Effector memory CD8-positive, alpha-beta T cell (primary cell): ENCODE measurements around the gene MCRIP2.

Experiments used
- ATAC-seq: fragments of 150-1000 bp; cut with Tn5 transposase; replicated peaks from 2 replicates; pipeline ENCODE4 v1.10.0; 2021; ENCODE audit warnings: mild to moderate bottlenecking, moderate library complexity
- DNase-seq, 3 experiments: peaks; one replicate each; pipeline ENCODE4 v3.0.0; 2021
- H3K27ac Mint-ChIP-seq, 2 donors: one replicate each; pipeline ENCODE4 v1.8.0; 2022; ENCODE audit warnings: mild to moderate bottlenecking in 2 of 2, mixed read lengths in 2 of 2, moderate library complexity in 2 of 2
- H3K27me3 Mint-ChIP-seq, 2 donors: one replicate each; pipeline ENCODE4 v1.8.0; 2022; ENCODE audit warnings: mixed read lengths in 2 of 2
- H3K36me3 Mint-ChIP-seq: one replicate; pipeline ENCODE4 v1.8.0; 2022; ENCODE audit warnings: mild to moderate bottlenecking, moderate library complexity, mixed read lengths; ENCODE audit not compliant: insufficient read depth
- H3K4me1 Mint-ChIP-seq, 2 donors: one replicate each; pipeline ENCODE4 v1.8.0; 2022; ENCODE audit warnings: low read depth in 2 of 2, mixed read lengths in 2 of 2
- H3K4me3 Mint-ChIP-seq, 2 donors: one replicate each; pipeline ENCODE4 v1.8.0; 2022; ENCODE audit warnings: mild to moderate bottlenecking in 2 of 2, mixed read lengths in 2 of 2, moderate library complexity in 2 of 2
- H3K9me3 Mint-ChIP-seq, 2 donors: one replicate each; pipeline ENCODE4 v1.8.0; 2022; ENCODE audit warnings: mixed read lengths in 2 of 2

MCRIP2 gene

DNA sequence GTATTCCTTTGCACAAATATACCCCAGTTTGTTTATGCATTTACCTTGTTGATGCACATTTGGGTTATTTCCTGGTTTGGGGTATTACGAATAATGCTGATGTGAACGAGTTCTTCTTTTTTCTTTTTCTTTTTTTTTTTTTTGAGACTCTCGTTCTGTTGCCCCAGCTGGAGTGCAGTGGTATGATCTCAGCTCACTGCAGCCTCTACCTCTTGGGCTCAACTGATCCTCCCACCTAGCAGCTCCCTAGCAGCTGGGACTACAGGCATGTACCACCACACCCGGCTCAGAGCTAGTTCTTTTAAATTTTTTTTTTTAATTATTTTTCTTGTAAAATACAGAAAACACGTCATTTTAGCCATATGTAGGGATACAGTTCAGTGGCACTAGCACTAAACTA is 37.7 kb upstream of the MCRIP2 start:
- Mint-ChIP-seq H3K4me1 (peaks cover 12 to 17% of the 10 kb centered on the region in 2 donors), H3K27me3 (no peaks in the 10 kb centered on the region), H3K36me3 (peaks cover 3% of the 10 kb centered on the region), H3K4me3 (no peak overlapping the region), H3K27ac (peak overlapping the region in 1 of 2 donors; percentile 45), H3K9me3 (no peaks in the 10 kb centered on the region)
- no peak for DNase-seq
- ATAC-seq: no peak

GRCh38 chr16:606656-607307 is 34.8 kb upstream of the MCRIP2 start:
- ATAC-seq (no peak), DNase-seq (no peak)
- H3K9me3 Mint-ChIP-seq: no peaks in the 10 kb centered on the region
- H3K27me3 Mint-ChIP-seq: no peaks in the 10 kb centered on the region
- no peak overlapping the region for H3K27ac Mint-ChIP-seq
- no peaks in the 10 kb centered on the region for H3K36me3 Mint-ChIP-seq
- H3K4me1 Mint-ChIP-seq: peaks cover 20 to 27% of the 10 kb centered on the region in 2 donors
- no peak overlapping the region for H3K4me3 Mint-ChIP-seq

DNA sequence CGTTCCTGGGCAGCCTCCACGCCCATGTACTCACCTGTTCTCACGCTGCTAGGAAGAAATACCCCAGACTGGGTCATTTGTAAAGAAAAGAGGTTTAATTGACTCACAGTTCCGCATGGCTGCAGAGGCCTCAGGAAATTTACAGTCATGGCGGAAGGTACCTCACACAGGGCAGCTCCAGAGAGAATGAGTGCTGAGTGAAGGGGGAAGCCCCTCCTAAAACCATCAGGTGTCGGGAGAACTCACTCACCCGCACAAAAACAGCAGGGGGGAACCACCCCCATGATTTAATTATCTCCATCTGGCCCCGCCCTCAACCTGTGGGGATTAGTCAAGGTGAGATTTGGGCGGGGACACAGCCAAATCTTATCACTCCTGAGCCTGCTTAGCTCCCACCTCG is 33.6 kb upstream of the MCRIP2 start:
- Mint-ChIP-seq H3K27me3 (no peaks in the 10 kb centered on the region), H3K4me1 (peaks cover 20 to 23% of the 10 kb centered on the region in 2 donors), H3K9me3 (no peaks in the 10 kb centered on the region), H3K27ac (no peak overlapping the region), H3K36me3 (no peaks in the 10 kb centered on the region), H3K4me3 (no peak overlapping the region)
- no peak for ATAC-seq
- no peak for DNase-seq

GRCh38 chr16:609316-609715 is 32.3 kb upstream of the MCRIP2 start:
- no peaks in the 10 kb centered on the region for H3K27me3 Mint-ChIP-seq
- ATAC-seq: no peak
- H3K27ac Mint-ChIP-seq: no peak overlapping the region
- H3K9me3 Mint-ChIP-seq: no peaks in the 10 kb centered on the region
- no peaks in the 10 kb centered on the region for H3K36me3 Mint-ChIP-seq
- no peak for DNase-seq
- H3K4me3 Mint-ChIP-seq: no peak overlapping the region
- H3K4me1 Mint-ChIP-seq: peaks cover 12 to 16% of the 10 kb centered on the region in 2 donors

DNA sequence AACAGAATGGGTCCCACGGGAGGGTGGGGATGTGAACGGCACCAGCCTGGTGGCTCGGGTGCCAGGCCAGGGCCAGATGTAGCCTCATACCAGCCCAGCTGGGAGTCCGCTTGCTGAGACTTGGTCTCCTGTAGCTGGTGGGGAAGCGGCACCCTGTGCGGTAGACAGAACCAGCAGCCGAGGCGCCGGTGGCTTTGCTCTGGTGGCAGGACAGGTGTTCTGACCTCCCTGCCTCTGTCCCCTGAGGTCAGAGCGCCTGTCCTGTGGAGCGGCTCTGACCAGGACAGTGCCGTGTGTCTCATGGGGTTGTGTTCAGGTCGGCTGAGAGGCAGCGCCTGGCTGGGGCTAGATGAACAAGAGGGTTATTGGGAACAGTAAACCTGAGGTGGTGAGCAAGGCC is 31.6 kb upstream of the MCRIP2 start:
- no peaks in the 10 kb centered on the region for H3K27me3 Mint-ChIP-seq
- no peak overlapping the region for H3K4me3 Mint-ChIP-seq
- ATAC-seq: no peak
- peaks cover 16% of the 10 kb centered on the region in 2 donors for H3K4me1 Mint-ChIP-seq
- no peaks in the 10 kb centered on the region for H3K9me3 Mint-ChIP-seq
- no peak for DNase-seq
- H3K27ac Mint-ChIP-seq: no peak overlapping the region
- H3K36me3 Mint-ChIP-seq: no peaks in the 10 kb centered on the region

- no peaks in the 10 kb centered on the region for H3K36me3 Mint-ChIP-seq
- ATAC-seq (peak; percentile 85), DNase-seq (peak; percentile 43 to 48 (median 48))
- H3K4me3 Mint-ChIP-seq: no peak overlapping the region
- H3K4me1 Mint-ChIP-seq: peaks cover 16% of the 10 kb centered on the region in 2 donors
- no peaks in the 10 kb centered on the region for H3K27me3 Mint-ChIP-seq
- peak overlapping the region in 1 of 2 donors; percentile 89 for H3K27ac Mint-ChIP-seq
- H3K9me3 Mint-ChIP-seq: no peaks in the 10 kb centered on the region
These were observed 30.9 kb upstream of the MCRIP2 start for GRCh38 chr16:610513-611381.

GRCh38 chr16:615122-615521 is 26.5 kb upstream of the MCRIP2 start:
- ATAC-seq (no peak), DNase-seq (no peak)
- Mint-ChIP-seq H3K36me3 (no peaks in the 10 kb centered on the region), H3K4me3 (no peak overlapping the region), H3K27me3 (no peaks in the 10 kb centered on the region), H3K9me3 (no peaks in the 10 kb centered on the region), H3K4me1 (peaks cover 5 to 7% of the 10 kb centered on the region in 2 donors), H3K27ac (no peak overlapping the region)

DNA sequence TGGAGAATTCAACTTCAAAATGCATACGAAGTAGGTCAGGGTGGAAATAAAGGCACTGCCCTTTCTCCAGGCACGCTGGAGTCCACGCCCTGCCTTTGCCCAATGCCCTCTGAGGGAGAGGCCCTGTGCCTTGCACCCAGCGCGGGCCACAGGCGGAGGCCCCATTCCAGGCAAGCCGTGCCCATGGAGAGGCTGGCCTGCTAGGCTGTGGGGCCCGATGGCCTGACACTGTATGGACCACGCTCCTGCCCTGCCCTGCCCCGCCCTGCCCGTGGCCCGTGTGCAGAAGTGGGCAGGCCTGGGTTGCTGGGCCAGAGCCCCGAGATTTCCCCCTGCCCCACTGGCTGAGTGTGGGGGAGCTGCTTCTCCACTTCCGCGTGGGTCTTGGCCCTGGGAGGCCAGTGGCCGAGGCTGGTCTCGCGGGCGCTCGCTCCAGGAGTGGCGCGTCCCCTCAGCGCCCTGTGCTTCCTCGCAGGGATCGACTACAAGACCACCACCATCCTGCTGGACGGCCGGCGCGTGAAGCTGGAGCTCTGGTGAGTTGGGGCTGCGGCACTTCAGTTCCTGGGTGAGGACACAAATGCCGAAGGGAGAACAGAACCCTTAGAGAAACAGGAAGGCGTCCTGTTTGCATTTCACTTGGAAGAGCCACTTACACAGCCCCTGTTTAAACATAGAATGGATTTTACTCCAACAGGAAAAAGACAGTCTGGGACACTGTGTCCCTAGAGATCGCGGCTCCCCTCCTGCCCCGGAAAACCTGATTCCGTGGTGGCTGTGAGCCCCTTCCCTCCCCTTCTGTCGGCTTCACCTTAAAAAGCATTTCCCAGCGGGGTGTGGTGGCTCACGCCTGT is 24.7 kb upstream of the MCRIP2 start:
- Mint-ChIP-seq H3K4me1 (peaks cover 0 to 4% of the 10 kb centered on the region in 2 donors), H3K9me3 (no peaks in the 10 kb centered on the region), H3K4me3 (no peak overlapping the region), H3K27ac (no peak overlapping the region), H3K27me3 (no peaks in the 10 kb centered on the region), H3K36me3 (peaks cover 3% of the 10 kb centered on the region)
- ATAC-seq: no peak
- no peak for DNase-seq

- H3K9me3 Mint-ChIP-seq: no peaks in the 10 kb centered on the region
- no peak for ATAC-seq
- no peak overlapping the region for H3K4me3 Mint-ChIP-seq
- peaks cover 0 to 4% of the 10 kb centered on the region in 2 donors for H3K4me1 Mint-ChIP-seq
- no peak for DNase-seq
- H3K36me3 Mint-ChIP-seq: peaks cover 3% of the 10 kb centered on the region
- H3K27ac Mint-ChIP-seq: no peak overlapping the region
- no peaks in the 10 kb centered on the region for H3K27me3 Mint-ChIP-seq
These were observed 23.8 kb upstream of the MCRIP2 start for GRCh38 chr16:617855-618254.

DNA sequence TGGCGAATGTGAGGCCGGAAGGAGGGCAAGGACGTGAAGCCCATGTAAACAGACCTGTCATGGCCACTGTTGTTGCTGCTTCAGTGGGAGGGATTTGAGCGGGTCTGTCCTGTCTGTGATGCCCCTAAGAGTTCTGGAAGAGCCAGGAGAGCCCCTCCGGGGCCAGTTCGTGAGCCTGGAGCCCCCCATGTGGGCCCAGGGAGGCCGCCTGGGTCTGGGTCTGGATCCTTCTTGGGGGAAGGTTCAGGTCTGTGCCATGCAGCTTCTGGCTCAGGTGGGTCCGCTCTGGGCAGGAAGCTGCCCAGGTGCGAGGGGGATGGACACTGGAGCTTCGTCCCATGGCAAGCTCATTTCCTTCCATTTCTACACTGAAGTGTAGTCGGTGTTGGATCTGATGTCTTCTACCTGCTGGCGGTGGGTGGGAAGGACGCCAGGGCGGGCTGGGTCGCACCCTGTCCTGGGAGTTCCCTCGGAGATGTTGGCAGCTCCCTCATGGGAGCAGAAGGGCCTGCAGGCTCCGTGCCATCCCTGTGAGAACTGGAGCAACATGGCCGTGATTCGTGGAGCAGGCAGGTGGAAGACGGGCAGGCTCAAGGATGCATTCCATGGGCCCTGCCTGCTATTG is 22.0 kb upstream of the MCRIP2 start:
- no peaks in the 10 kb centered on the region for H3K27me3 Mint-ChIP-seq

GRCh38 chr16:620700-621525 is 20.7 kb upstream of the MCRIP2 start:
- ATAC-seq (no peak), DNase-seq (no peak)
- Mint-ChIP-seq H3K4me3 (no peak overlapping the region), H3K27me3 (no peaks in the 10 kb centered on the region), H3K27ac (no peak overlapping the region), H3K9me3 (no peaks in the 10 kb centered on the region), H3K36me3 (peaks cover 3% of the 10 kb centered on the region), H3K4me1 (no peaks in the 10 kb centered on the region)

More for the DNA sequence above, 22.0 kb upstream of the MCRIP2 start:
- peaks cover 0 to 3% of the 10 kb centered on the region in 2 donors for H3K4me1 Mint-ChIP-seq
- no peak overlapping the region for H3K4me3 Mint-ChIP-seq
- DNase-seq (no peak), ATAC-seq (no peak)
- peaks cover 3% of the 10 kb centered on the region for H3K36me3 Mint-ChIP-seq
- H3K9me3 Mint-ChIP-seq: no peaks in the 10 kb centered on the region
- H3K27ac Mint-ChIP-seq: no peak overlapping the region

DNA sequence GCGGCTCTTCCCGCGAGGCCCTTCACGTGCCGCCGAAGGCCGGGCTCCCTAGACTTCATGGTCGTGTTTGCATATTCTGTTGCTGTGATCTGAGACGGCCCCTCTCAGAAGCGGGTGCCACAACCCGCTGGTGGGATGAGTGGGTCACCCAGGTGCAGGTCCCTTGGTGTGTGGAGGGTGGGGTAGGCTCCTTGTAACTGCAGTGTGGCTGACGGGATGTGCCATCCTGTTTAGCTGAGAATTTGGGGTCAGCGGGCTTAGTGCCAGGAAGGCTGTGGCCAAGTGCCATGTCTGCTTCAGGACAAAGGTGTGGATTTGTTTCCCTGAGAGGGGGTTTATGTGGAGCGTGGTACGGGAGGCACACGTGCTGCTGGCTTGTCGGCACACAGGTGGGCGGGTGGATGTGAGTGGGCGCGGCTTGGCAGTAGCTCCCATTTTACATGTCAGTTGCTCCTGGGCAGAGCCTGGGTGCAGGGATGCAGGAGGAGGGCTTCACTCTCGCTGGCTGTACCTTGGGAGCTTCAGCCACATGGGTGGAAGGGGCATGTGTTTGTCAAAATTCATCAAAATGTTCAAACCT is 20.0 kb upstream of the MCRIP2 start:
- Mint-ChIP-seq H3K27me3 (no peaks in the 10 kb centered on the region), H3K36me3 (peaks cover 3% of the 10 kb centered on the region), H3K4me3 (no peak overlapping the region), H3K9me3 (no peaks in the 10 kb centered on the region), H3K27ac (no peak overlapping the region), H3K4me1 (no peaks in the 10 kb centered on the region)
- DNase-seq (no peak), ATAC-seq (no peak)
